A549 (cell line): Measurements from ENCODE around the gene HOXC13.

Source experiments
- FOXS1 ChIP-seq: fragments of 250-450 bp; sonication (Bioruptor Pico); IDR thresholded peaks from 2 replicates; pipeline ENCODE4 v1.5.0; 2020; ENCODE audit warnings: mild to moderate bottlenecking, moderate library complexity
- GATA3 ChIP-seq: IDR thresholded peaks from 2 replicates; pipeline ENCODE4 v1.6.1; 2012; ENCODE audit warnings: borderline replicate concordance
- REST ChIP-seq: fragments of 200-600 bp; sonication (generic); IDR thresholded peaks from 2 replicates; pipeline ENCODE4 v1.6.1; 2016; ENCODE audit warnings: antibody characterized with exemption, mild to moderate bottlenecking, moderate library complexity
- TF ChIP-seq, protein P1 (sequence below): fragments of >200 bp; sonication (Bioruptor Twin); formaldehyde crosslinking; IDR thresholded peaks from 3 replicates; pipeline ENCODE4 v1.5.1; 2016

DNA sequence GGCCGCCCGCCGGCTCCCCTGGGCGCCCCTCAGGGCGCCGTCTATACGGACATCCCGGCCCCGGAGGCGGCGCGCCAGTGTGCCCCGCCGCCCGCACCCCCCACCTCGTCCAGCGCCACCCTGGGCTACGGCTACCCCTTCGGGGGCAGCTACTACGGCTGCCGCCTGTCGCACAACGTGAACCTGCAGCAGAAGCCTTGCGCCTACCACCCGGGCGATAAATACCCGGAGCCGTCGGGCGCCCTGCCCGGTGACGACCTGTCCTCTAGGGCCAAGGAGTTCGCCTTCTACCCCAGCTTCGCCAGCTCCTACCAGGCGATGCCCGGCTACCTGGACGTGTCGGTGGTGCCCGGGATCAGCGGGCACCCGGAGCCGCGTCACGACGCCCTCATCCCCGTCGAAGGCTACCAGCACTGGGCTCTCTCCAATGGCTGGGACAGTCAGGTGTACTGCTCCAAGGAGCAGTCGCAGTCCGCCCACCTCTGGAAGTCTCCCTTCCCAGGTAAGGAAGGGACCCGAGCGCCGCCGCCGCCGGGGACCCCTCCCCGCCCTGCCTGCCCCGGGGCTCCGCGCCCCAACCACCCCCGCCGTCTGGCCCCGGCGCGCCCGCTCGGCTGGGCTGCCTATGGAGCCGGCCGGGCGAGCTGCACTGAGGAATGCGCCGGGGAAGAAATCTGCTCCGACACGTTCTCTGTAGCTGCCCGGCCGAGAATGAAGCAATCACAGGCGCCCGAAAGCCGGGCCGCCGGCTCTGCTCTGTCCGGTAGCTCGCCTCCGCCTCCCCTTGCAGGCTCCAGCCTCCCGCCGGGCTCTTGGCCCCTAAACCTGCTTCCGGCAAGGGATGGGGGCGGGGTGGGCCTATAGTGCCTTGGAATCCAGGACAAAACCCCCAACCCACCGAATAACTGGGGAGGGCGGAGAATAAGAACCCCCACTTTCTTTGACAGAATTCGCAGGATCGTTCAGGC lies 794 bp downstream of the HOXC13 start:
- TF ChIP-seq REST (no peak), GATA3 (no peak), FOXS1 (CRISPR knock-in tag) (no peak)
- TF ChIP-seq, protein P1, sequence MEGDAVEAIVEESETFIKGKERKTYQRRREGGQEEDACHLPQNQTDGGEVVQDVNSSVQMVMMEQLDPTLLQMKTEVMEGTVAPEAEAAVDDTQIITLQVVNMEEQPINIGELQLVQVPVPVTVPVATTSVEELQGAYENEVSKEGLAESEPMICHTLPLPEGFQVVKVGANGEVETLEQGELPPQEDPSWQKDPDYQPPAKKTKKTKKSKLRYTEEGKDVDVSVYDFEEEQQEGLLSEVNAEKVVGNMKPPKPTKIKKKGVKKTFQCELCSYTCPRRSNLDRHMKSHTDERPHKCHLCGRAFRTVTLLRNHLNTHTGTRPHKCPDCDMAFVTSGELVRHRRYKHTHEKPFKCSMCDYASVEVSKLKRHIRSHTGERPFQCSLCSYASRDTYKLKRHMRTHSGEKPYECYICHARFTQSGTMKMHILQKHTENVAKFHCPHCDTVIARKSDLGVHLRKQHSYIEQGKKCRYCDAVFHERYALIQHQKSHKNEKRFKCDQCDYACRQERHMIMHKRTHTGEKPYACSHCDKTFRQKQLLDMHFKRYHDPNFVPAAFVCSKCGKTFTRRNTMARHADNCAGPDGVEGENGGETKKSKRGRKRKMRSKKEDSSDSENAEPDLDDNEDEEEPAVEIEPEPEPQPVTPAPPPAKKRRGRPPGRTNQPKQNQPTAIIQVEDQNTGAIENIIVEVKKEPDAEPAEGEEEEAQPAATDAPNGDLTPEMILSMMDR, result no peak
